ENCODE data around the gene TMEM33. TPM values are rescaled to one million over a fixed set of nuclear protein-coding genes. Genes with fewer than 3 reads are reported as not detected.

TMEM33 gene
- total and polyA plus RNA-seq, 4 donors: 12.4 to 63.5 (median 45.0) TPM

- no peaks in the 10 kb centered on the region for H3K9me3 ChIP-seq (ENCODE audit: control insufficient read depth in 4 of 4, insufficient read depth in 3 of 4, low read length in 3 of 4)
- 77 to 83% methylated on average over 4 of the region's 4 CpGs for WGBS, 2 donors
- no peak for TF ChIP-seq CTCF (IDR thresholded peaks at IDR 0.05; ENCODE audit: control extremely low read depth, extremely low read depth)
- H3K4me3 ChIP-seq: no peak overlapping the region
- H3K4me1 ChIP-seq (ENCODE audit: control insufficient read depth in 5 of 5, insufficient read depth in 5 of 5, low read length in 5 of 5): peaks cover 7 to 24% (median 9%) of the 10 kb centered on the region in 5 donors
- no peak overlapping the region for H3K9ac ChIP-seq (ENCODE audit: insufficient read depth in 1 of 2, low read length in 2 of 2)
- H3K36me3 ChIP-seq (ENCODE audit: control insufficient read depth in 4 of 4, insufficient read depth in 4 of 4, low read length in 4 of 4): peaks cover 0 to 3% (median 1%) of the 10 kb centered on the region in 4 donors
- no peaks in the 10 kb centered on the region for H3K27me3 ChIP-seq (ENCODE audit: control insufficient read depth in 3 of 3, insufficient read depth in 3 of 3, low read length in 2 of 3)
- H3K27ac ChIP-seq (ENCODE audit: low read depth in 1 of 2, low read length in 1 of 2): no peak overlapping the region
- no peak for DNase-seq
- no peak for ATAC-seq (ENCODE audit: insufficient read depth, low FRiP score)
These were observed 58.0 kb downstream of the TMEM33 start for GRCh38 chr4:41992967-41993857.

DNA sequence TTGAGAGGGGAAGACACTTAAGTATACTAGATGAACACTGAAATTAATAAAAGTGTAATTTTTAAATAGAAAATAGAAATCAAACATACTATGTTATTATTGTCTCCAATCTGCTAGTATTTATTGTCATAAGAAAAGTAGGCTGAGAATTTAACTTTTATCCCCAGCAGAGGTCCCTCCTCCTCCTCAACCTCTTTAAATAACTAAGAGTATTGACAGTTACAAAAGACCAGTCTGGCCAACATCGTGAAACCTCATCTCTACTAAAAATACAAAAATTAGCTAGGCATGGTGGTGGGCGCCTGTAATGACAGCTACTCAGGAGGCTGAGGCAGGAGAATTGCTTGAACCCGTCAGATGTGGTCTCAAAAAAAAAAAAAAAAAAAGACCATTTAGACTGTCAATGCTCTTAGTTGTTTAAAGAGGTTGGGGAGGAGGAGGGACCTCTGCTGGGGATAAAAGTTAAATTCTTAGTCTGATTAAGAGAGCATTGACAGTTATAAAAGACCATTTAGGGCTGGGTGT is 59.3 kb downstream of the TMEM33 start:
- Histone ChIP-seq H3K9me3 (ENCODE audit: control insufficient read depth in 4 of 4, insufficient read depth in 3 of 4, low read length in 3 of 4) (no peaks in the 10 kb centered on the region), H3K4me3 (no peak overlapping the region)
- WGBS, 2 donors: 90 to 93% methylated on average over 3 of the region's 3 CpGs

DNA sequence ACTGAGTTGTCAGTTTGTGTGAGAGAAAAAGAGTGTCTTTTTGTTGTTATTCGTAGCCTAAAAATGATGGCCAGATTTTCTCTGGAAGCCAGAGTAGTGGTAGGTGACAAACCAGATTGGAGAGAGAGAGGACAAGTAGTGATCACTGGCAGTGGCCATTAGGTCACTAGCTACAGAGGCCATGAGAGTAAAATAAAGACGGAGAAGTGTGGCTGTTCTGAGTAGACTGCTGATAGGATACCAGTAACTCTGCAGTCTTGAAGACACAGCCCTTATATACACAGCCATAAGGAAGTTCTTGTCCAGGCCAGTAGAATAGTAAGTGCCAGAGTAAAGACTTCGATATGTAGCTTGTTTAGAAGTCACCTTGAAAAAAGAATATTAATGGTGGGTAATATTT is 62.8 kb downstream of the TMEM33 start:
- H3K9me3 ChIP-seq (ENCODE audit: control insufficient read depth in 4 of 4, insufficient read depth in 3 of 4, low read length in 3 of 4): no peaks in the 10 kb centered on the region
- WGBS, 2 donors: 88 to 92% methylated on average over 3 of the region's 3 CpGs
- no peaks in the 10 kb centered on the region for H3K27me3 ChIP-seq (ENCODE audit: control insufficient read depth in 3 of 3, insufficient read depth in 3 of 3, low read length in 2 of 3)
- H3K9ac ChIP-seq (ENCODE audit: insufficient read depth in 1 of 2, low read length in 2 of 2): no peak overlapping the region
- H3K4me1 ChIP-seq (ENCODE audit: control insufficient read depth in 5 of 5, insufficient read depth in 5 of 5, low read length in 5 of 5): peaks cover 0 to 5% (median 0%) of the 10 kb centered on the region in 5 donors
- H3K4me3 ChIP-seq: no peak overlapping the region
- no peak for TF ChIP-seq CTCF (IDR thresholded peaks at IDR 0.05; ENCODE audit: control extremely low read depth, extremely low read depth)
- peaks cover 3 to 9% (median 4%) of the 10 kb centered on the region in 4 donors for H3K36me3 ChIP-seq (ENCODE audit: control insufficient read depth in 4 of 4, insufficient read depth in 4 of 4, low read length in 4 of 4)
- no peak for ATAC-seq (ENCODE audit: insufficient read depth, low FRiP score)
- no peak for DNase-seq
- no peak overlapping the region for H3K27ac ChIP-seq (ENCODE audit: low read depth in 1 of 2, low read length in 1 of 2)

More for the DNA sequence above, 59.3 kb downstream of the TMEM33 start:
- ATAC-seq (ENCODE audit: insufficient read depth, low FRiP score) (no peak), DNase-seq (no peak)
- peaks cover 7 to 18% (median 9%) of the 10 kb centered on the region in 5 donors for H3K4me1 ChIP-seq (ENCODE audit: control insufficient read depth in 5 of 5, insufficient read depth in 5 of 5, low read length in 5 of 5)
- no peaks in the 10 kb centered on the region for H3K27me3 ChIP-seq (ENCODE audit: control insufficient read depth in 3 of 3, insufficient read depth in 3 of 3, low read length in 2 of 3)
- H3K36me3 ChIP-seq (ENCODE audit: control insufficient read depth in 4 of 4, insufficient read depth in 4 of 4, low read length in 4 of 4): peaks cover 0 to 4% (median 3%) of the 10 kb centered on the region in 4 donors
- no peak overlapping the region for H3K27ac ChIP-seq (ENCODE audit: low read depth in 1 of 2, low read length in 1 of 2)
- no peak for TF ChIP-seq CTCF (IDR thresholded peaks at IDR 0.05; ENCODE audit: control extremely low read depth, extremely low read depth)
- H3K9ac ChIP-seq (ENCODE audit: insufficient read depth in 1 of 2, low read length in 2 of 2): no peak overlapping the region
